Measurements from ENCODE around the gene CALHM5. TPM values are rescaled to one million over a fixed set of nuclear protein-coding genes. Genes with fewer than 3 reads are reported as not detected.

CALHM5 gene
- total RNA-seq, 1 donor from 2014 or later: not detected

DNA sequence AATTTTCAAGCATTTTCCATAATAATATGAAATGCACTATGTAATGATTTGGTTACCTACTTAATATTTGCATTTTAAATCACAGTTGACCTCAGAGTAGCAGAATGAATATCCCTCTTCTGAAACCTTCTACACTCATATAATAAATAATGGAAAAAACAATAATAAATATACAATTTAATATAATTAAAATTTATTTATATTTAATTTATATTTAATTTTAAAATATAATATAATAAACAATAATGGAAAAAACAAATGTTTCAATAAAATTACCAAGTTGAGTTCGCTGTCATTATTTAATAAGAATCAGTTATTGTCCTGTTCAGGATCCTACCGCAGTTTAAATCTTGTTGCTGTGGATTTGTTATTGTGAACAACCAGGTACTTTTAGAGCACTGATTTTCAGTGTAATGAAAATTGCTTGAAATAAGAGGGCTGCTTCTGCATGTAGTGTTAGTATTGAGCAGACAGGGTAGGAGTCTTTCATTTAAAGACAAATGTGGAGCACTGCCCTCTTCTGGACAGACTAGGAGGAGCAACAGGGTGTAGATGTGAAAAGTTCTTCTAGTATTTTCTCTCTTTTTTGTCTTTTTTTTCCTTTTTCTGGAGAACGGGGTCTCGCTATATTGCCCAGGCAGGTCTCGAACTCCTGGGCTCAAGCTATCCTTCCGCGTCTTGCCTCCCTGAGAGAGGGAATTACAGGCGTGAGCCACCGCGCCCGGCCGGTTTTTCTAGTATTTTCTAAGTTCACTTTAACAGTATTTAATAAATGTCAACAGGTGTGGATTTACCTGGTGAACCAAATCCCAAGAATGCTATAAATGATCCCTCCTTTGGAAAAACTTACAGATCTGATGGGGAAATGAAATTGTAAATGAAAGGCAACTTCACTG is 20.5 kb downstream of the CALHM5 start:
- CTCF ChIA-PET: interaction anchor here (1.2 to 4.5 kb wide), 9 partner anchors 9 to 315 kb away, joined by 3 to 88 read pairs (median 16); no protein-coding TSS in a partner anchor
- ATAC-seq (ENCODE audit: low read depth) (peak; percentile 95), DNase-seq (no peak)
- Mint-ChIP-seq H3K4me3 (no peak overlapping the region), H3K4me1 (peaks cover 8% of the 10 kb centered on the region), H3K27me3 (peaks cover 4% of the 10 kb centered on the region), H3K9me3 (no peaks in the 10 kb centered on the region), H3K27ac (no peak overlapping the region), H3K36me3 (ENCODE audit: low read depth) (no peaks in the 10 kb centered on the region)
- TF ChIP-seq CTCF (IDR thresholded peaks at IDR 0.05): peak; percentile 86
- POLR2A ChIA-PET: no interaction called here
- intact Hi-C loops (cut with micrococcal nuclease): loop anchor here (1.0 kb wide), 6 partner anchors 88 to 314 kb away; no protein-coding TSS in a partner anchor

DNA sequence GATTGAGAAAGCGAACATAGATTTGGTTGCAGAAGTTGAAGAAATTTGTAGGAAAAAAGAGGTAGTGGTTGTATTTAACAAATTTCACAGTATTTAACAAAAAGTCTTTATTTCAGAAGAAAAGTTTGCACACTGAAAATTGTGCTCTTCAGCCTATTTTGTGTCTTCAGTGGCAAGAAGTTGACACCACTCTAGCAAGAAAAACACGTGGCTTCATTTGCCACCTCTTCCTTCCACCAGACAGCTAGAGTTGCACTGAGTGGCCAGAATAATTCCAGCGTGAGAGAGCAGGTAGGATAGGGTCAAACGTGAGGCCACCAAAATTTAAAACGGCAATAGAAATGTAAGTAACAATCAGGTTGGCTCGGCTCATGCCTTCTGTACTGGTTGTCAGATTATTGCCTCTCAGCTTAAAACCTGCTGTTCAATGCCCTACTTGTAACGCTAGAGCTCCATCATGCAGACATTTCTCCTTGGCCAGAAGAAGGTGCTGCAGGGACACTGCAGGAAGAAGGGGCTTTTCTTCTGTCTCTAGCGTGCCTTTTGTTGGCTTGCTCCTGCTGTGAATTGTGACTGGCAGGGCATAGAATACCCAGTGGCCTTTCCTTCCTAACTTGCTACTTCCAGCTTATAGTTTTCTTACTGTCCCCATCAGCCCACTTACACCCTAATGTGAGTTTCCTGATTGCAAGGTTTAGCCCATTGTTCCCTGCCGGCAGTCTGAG is 22.0 kb downstream of the CALHM5 start:
- CTCF ChIA-PET: interaction anchor here (0.7 to 4.5 kb wide), 23 partner anchors 8 to 317 kb away, joined by 3 to 88 read pairs (median 5); no protein-coding TSS in a partner anchor
- intact Hi-C loops (cut with micrococcal nuclease): no loop called here

DNA sequence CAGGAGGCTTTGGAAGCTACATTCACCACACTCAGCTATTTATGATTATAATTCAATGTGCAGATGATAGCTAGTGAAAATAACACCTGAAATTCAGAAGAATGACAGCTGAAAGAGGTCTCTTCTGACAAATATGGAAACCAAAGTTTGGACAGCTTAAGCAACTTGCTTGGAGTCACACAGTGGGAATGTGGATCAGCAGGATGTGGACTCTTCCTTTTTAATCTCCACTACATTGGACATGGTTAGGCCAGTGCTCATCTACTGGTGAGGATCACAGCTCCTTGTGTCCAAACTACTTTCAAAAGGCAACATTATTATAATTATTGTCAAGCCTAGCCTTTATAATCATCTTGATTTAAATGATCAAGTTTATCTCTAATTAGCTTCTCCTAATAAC is 23.7 kb downstream of the CALHM5 start:
- no peaks in the 10 kb centered on the region for H3K36me3 Mint-ChIP-seq (ENCODE audit: low read depth)
- ChIA-PET POLR2A (interaction anchor here (1.4 kb wide), 1 partner anchor 36 kb away, joined by 3 read pairs; the partner anchor contains the start of gene RWDD1), CTCF (interaction anchor here (0.7 to 4.5 kb wide), 19 partner anchors 10 to 318 kb away, joined by 3 to 88 read pairs (median 6); partner anchors contain the start of gene TRAPPC3L)
- peaks cover 5% of the 10 kb centered on the region for H3K27me3 Mint-ChIP-seq
- H3K4me1 Mint-ChIP-seq: peaks cover 8% of the 10 kb centered on the region
- H3K27ac Mint-ChIP-seq: no peak overlapping the region
- intact Hi-C loops (cut with micrococcal nuclease): loop anchor here (5.0 kb wide), 1 partner anchor 432 kb away; no protein-coding TSS in a partner anchor
- no peaks in the 10 kb centered on the region for H3K9me3 Mint-ChIP-seq
- ATAC-seq (ENCODE audit: low read depth) (no peak), DNase-seq (no peak)
- no peak for TF ChIP-seq CTCF (IDR thresholded peaks at IDR 0.05)
- no peak overlapping the region for H3K4me3 Mint-ChIP-seq

More for the DNA sequence above, 22.0 kb downstream of the CALHM5 start:
- H3K27ac Mint-ChIP-seq: no peak overlapping the region
- H3K4me1 Mint-ChIP-seq: peaks cover 8% of the 10 kb centered on the region
- DNase-seq (no peak), ATAC-seq (ENCODE audit: low read depth) (no peak)
- H3K9me3 Mint-ChIP-seq: no peaks in the 10 kb centered on the region
- peaks cover 4% of the 10 kb centered on the region for H3K27me3 Mint-ChIP-seq
- H3K4me3 Mint-ChIP-seq: no peak overlapping the region
- no peaks in the 10 kb centered on the region for H3K36me3 Mint-ChIP-seq (ENCODE audit: low read depth)
- POLR2A ChIA-PET: interaction anchor here (0.6 to 1.4 kb wide), 3 partner anchors 163 to 254 kb away, joined by 3 to 5 read pairs (median 3); partner anchors contain the start of genes DSE and TSPYL1
- no peak for TF ChIP-seq CTCF (IDR thresholded peaks at IDR 0.05)

DNA sequence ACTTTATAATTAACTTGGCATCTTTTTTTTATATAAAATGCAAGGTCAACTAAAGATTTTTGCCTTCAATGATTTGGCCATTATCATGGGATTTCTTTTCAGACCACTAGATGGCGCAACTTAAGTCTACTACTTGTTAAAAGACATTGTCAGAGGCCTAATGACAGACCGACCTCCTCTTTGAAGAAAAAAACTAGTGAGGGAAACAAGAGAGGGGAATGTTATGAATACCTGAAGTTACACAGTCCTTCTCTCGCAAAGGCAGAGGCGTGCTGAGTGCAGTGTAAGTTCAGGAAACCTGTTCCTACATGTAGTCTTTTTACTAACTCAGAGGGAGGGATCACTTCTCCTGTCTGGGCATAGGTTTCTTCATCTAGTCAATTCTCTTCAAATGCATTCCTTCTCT is 24.8 kb downstream of the CALHM5 start:
- ATAC-seq (ENCODE audit: low read depth): peak; percentile 53
- intact Hi-C loops (cut with micrococcal nuclease): loop anchor here (1.0 to 5.0 kb wide), 6 partner anchors 25 to 431 kb away; no protein-coding TSS in a partner anchor
- Mint-ChIP-seq H3K4me1 (peaks cover 2% of the 10 kb centered on the region), H3K9me3 (no peaks in the 10 kb centered on the region), H3K27ac (no peak overlapping the region), H3K27me3 (peaks cover 8% of the 10 kb centered on the region), H3K4me3 (no peak overlapping the region), H3K36me3 (ENCODE audit: low read depth) (no peaks in the 10 kb centered on the region)
- POLR2A ChIA-PET: no interaction called here
- TF ChIP-seq CTCF (IDR thresholded peaks at IDR 0.05): peak; percentile 80
- DNase-seq: no peak
- CTCF ChIA-PET: interaction anchor here (1.5 to 4.5 kb wide), 5 partner anchors 9 to 319 kb away, joined by 4 to 88 read pairs (median 15); partner anchors contain the start of gene TRAPPC3L

All from activated B cell treated with CpG ODN at 0.5 μM for 24 hours (primary cell).